Measurements from ENCODE around the gene GREM2.

DNA sequence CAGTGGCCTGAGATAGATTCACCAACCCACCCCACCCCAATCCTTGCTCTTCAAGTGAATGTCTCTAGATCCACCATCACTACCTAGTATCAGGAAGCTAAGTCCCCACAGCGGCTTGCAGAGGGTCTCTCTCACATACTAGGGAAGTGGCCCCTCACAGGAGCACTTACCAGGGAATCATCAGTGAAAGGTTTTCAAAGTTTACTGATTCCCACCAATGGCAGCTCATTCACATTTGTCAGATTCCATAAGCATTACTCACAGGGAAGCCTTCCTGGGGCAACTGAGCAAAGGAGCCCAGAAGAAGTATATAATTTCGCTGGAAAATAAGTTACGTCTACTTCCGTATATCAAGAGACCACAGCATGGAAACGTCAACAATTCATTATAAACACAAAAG is 120.8 kb downstream of the GREM2 start:
- TF ChIP-seq, protein P1, sequence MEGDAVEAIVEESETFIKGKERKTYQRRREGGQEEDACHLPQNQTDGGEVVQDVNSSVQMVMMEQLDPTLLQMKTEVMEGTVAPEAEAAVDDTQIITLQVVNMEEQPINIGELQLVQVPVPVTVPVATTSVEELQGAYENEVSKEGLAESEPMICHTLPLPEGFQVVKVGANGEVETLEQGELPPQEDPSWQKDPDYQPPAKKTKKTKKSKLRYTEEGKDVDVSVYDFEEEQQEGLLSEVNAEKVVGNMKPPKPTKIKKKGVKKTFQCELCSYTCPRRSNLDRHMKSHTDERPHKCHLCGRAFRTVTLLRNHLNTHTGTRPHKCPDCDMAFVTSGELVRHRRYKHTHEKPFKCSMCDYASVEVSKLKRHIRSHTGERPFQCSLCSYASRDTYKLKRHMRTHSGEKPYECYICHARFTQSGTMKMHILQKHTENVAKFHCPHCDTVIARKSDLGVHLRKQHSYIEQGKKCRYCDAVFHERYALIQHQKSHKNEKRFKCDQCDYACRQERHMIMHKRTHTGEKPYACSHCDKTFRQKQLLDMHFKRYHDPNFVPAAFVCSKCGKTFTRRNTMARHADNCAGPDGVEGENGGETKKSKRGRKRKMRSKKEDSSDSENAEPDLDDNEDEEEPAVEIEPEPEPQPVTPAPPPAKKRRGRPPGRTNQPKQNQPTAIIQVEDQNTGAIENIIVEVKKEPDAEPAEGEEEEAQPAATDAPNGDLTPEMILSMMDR (IDR thresholded peaks at IDR 0.05; ENCODE audit: low read length), result no peak
- no peak for TF ChIP-seq EZH2 (IDR thresholded peaks at IDR 0.05; ENCODE audit: borderline replicate concordance, low read length)
